ENCODE measurements around the gene RBBP6.

RBBP6 gene

GRCh38 chr16:24511792-24512191 is 27.6 kb upstream of the RBBP6 start:
- Histone ChIP-seq H3K4me1 (ENCODE audit: control insufficient read depth, insufficient read depth, low read length) (no peaks in the 10 kb centered on the region), H3K27ac (ENCODE audit: extremely low read depth, low read depth, low read length) (no peak overlapping the region), H3K9me3 (ENCODE audit: control insufficient read depth, insufficient read depth, low read depth, low read length) (no peaks in the 10 kb centered on the region), H3K4me3 (ENCODE audit: low read depth, low read length) (no peak overlapping the region), H3K36me3 (ENCODE audit: control insufficient read depth in 2 of 2, insufficient read depth in 1 of 2, low read length in 2 of 2) (no peaks in the 10 kb centered on the region)
- ChIA-PET CTCF (interaction anchor here (0.6 to 1.5 kb wide), 2 partner anchors 442 to 467 kb away, joined by 3 to 7 read pairs; no protein-coding TSS in a partner anchor), POLR2A (no interaction called here)
- TF ChIP-seq ZNF202 (tag by site-specific recombination; IDR thresholded peaks at IDR 0.05; ENCODE audit: borderline replicate concordance) (no peak), ZNF776 (tag by site-specific recombination; IDR thresholded peaks at IDR 0.05; ENCODE audit: borderline replicate concordance) (no peak), SCRT1 (tag by site-specific recombination; IDR thresholded peaks at IDR 0.05; ENCODE audit: borderline replicate concordance) (no peak), ZSCAN30 (tag by site-specific recombination; IDR thresholded peaks at IDR 0.05) (no peak), ZNF335 (tag by site-specific recombination; conservative IDR thresholded peaks at IDR 0.05) (no peak), BCL6B (tag by site-specific recombination; IDR thresholded peaks at IDR 0.05) (no peak), ZNF501 (tag by site-specific recombination; IDR thresholded peaks at IDR 0.05) (no peak), ZNF146 (tag by site-specific recombination; IDR thresholded peaks at IDR 0.05) (no peak), ZNF214 (tag by site-specific recombination; IDR thresholded peaks at IDR 0.05; ENCODE audit: borderline replicate concordance) (no peak), RBAK (tag by site-specific recombination; IDR thresholded peaks at IDR 0.05) (no peak), ZNF391 (tag by site-specific recombination; IDR thresholded peaks at IDR 0.05; ENCODE audit: borderline replicate concordance, low read depth) (no peak), ZNF747 (tag by site-specific recombination; IDR thresholded peaks at IDR 0.05) (no peak), ZNF148 (tag by site-specific recombination; IDR thresholded peaks at IDR 0.05; ENCODE audit: borderline replicate concordance) (no peak), ZNF48 (tag by site-specific recombination; IDR thresholded peaks at IDR 0.05) (no peak), ZNF610 (tag by site-specific recombination; IDR thresholded peaks at IDR 0.05; ENCODE audit: borderline replicate concordance) (no peak)

GRCh38 chr16:24514096-24514495 is 25.3 kb upstream of the RBBP6 start:
- POLR2A ChIA-PET: interaction anchor here (0.7 to 1.5 kb wide), 3 partner anchors 23 to 360 kb away, joined by 3 read pairs; no protein-coding TSS in a partner anchor
- CTCF ChIA-PET: interaction anchor here (0.6 to 1.7 kb wide), 9 partner anchors 9 to 784 kb away, joined by 3 to 11 read pairs (median 4); no protein-coding TSS in a partner anchor
- TF ChIP-seq ZNF174 (tag by site-specific recombination; IDR thresholded peaks at IDR 0.05) (no peak), ZSCAN16 (tag by site-specific recombination; IDR thresholded peaks at IDR 0.05) (no peak)

GRCh38 chr16:24515186-24515585 is 24.2 kb upstream of the RBBP6 start:
- H3K4me3 ChIP-seq (ENCODE audit: low read depth, low read length): no peak overlapping the region
- POLR2A ChIA-PET: interaction anchor here (1.5 kb wide), 1 partner anchor 22 kb away, joined by 3 read pairs; no protein-coding TSS in a partner anchor
- CTCF ChIA-PET: interaction anchor here (0.6 to 2.5 kb wide), 7 partner anchors 10 to 996 kb away, joined by 3 to 11 read pairs (median 4); no protein-coding TSS in a partner anchor

More at GRCh38 chr16:24514096-24514495, 25.3 kb upstream of the RBBP6 start:
- H3K27ac ChIP-seq (ENCODE audit: extremely low read depth, low read depth, low read length): no peak overlapping the region
- no peaks in the 10 kb centered on the region for H3K4me1 ChIP-seq (ENCODE audit: control insufficient read depth, insufficient read depth, low read length)
- H3K4me3 ChIP-seq (ENCODE audit: low read depth, low read length): no peak overlapping the region
- no peaks in the 10 kb centered on the region for H3K9me3 ChIP-seq (ENCODE audit: control insufficient read depth, insufficient read depth, low read depth, low read length)
- no peaks in the 10 kb centered on the region for H3K36me3 ChIP-seq (ENCODE audit: control insufficient read depth in 2 of 2, insufficient read depth in 1 of 2, low read length in 2 of 2)

More at GRCh38 chr16:24515186-24515585, 24.2 kb upstream of the RBBP6 start:
- no peaks in the 10 kb centered on the region for H3K36me3 ChIP-seq (ENCODE audit: control insufficient read depth in 2 of 2, insufficient read depth in 1 of 2, low read length in 2 of 2)
- H3K9me3 ChIP-seq (ENCODE audit: control insufficient read depth, insufficient read depth, low read depth, low read length): no peaks in the 10 kb centered on the region
- no peak for TF ChIP-seq ZNF76 (tag by site-specific recombination; IDR thresholded peaks at IDR 0.05; ENCODE audit: borderline replicate concordance, low read depth)
- TF ChIP-seq TCF7L2 (IDR thresholded peaks at IDR 0.05; ENCODE audit: borderline replicate concordance, low read depth, low read length): no peak
- no peak for TF ChIP-seq ZFP69B (tag by site-specific recombination; IDR thresholded peaks at IDR 0.05)
- TF ChIP-seq SCRT1 (tag by site-specific recombination; IDR thresholded peaks at IDR 0.05; ENCODE audit: borderline replicate concordance): no peak
- TF ChIP-seq KLF17 (tag by site-specific recombination; IDR thresholded peaks at IDR 0.05): no peak
- no peak for TF ChIP-seq ZNF221 (tag by site-specific recombination; IDR thresholded peaks at IDR 0.05; ENCODE audit: borderline replicate concordance)
- no peak for TF ChIP-seq ZNF596 (tag by site-specific recombination; IDR thresholded peaks at IDR 0.05)
- TF ChIP-seq ZNF624 (tag by site-specific recombination; IDR thresholded peaks at IDR 0.05): no peak
- no peak for TF ChIP-seq ZNF10 (tag by site-specific recombination; IDR thresholded peaks at IDR 0.05)
- TF ChIP-seq ZNF791 (tag by site-specific recombination; IDR thresholded peaks at IDR 0.05): no peak
- TF ChIP-seq SALL2 (tag by site-specific recombination; IDR thresholded peaks at IDR 0.05; ENCODE audit: borderline replicate concordance): no peak
- H3K4me1 ChIP-seq (ENCODE audit: control insufficient read depth, insufficient read depth, low read length): no peaks in the 10 kb centered on the region
- no peak overlapping the region for H3K27ac ChIP-seq (ENCODE audit: extremely low read depth, low read depth, low read length)

Measured in HEK293 (cell line).